Measurements from ENCODE around the gene CFH. TPM values are rescaled to one million over a fixed set of nuclear protein-coding genes. Genes with fewer than 3 reads are reported as not detected.

CFH gene
- total RNA-seq, 1 experiment from 2014 or later = 0.57 TPM

DNA sequence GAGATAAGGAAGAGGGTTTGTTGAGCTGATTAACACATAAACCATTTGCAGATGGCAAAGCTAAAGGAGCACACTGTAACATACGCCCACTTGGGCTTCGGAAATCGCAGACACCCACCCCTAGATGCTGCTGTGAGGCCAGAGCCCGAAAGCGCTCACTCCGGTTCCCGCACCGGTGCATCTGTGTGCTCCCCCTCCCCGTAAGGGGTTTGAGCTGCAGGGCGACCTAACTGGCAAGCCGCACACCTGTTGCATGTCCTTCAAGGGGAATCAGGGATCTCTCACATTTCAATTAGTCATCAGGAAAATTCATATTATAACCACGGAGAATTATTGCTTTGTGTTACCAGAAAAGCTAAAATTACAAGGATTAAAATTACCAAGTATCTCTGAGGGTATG is 1.4 kb upstream of the CFH start:
- no peaks in the 10 kb centered on the region for H3K36me3 ChIP-seq (ENCODE audit: control insufficient read depth in 1 of 2, insufficient read depth in 2 of 2, low read length in 2 of 2)
- POLR2A ChIA-PET = no interaction called here
- ATAC-seq (no peak), DNase-seq (ENCODE audit: low read depth, low spot score) (no peak)
- H3K4me2 ChIP-seq (ENCODE audit: low read length) = no peak overlapping the region
- H4K20me1 ChIP-seq (ENCODE audit: insufficient read depth) = no peaks in the 10 kb centered on the region
- no peaks in the 10 kb centered on the region for H3K27me3 ChIP-seq (ENCODE audit: insufficient read depth, low read length)
- no peak overlapping the region for H3K9ac ChIP-seq (ENCODE audit: low read length)
- no peaks in the 10 kb centered on the region for H3K9me2 ChIP-seq (ENCODE audit: insufficient read depth)
- BruUV-seq (replicated peaks) = no TSS peak
- no peak overlapping the region for H2AFZ ChIP-seq (ENCODE audit: low read depth, low read length, poor library complexity, severe bottlenecking)
- H3K9me3 ChIP-seq (ENCODE audit: control insufficient read depth in 1 of 2, insufficient read depth in 1 of 2, low read depth in 1 of 2, low read length in 2 of 2) = no peaks in the 10 kb centered on the region
- intact Hi-C loops (cut with micrococcal nuclease) = no loop called here
- CTCF ChIA-PET = no interaction called here
- RAD21 ChIA-PET (ENCODE audit: low non-redundant PET in 1 of 2, low total read pairs in 2 of 2, uncharacterized antibody in 2 of 2, unreplicated experiment in 2 of 2) = no interaction called here
- H3K79me2 ChIP-seq (ENCODE audit: insufficient read depth, low read length) = no peaks in the 10 kb centered on the region
- H3K4me1 ChIP-seq (ENCODE audit: control insufficient read depth in 1 of 2, insufficient read depth in 2 of 2, low read length in 2 of 2) = no peaks in the 10 kb centered on the region
- no peak overlapping the region for H3K4me3 ChIP-seq (replicated peaks in 1 of 2; ENCODE audit: low read depth in 1 of 2, low read length in 2 of 2)
- no peak overlapping the region for H3K27ac ChIP-seq (ENCODE audit: low read depth, low read length)
- TF ChIP-seq SIN3A (IDR thresholded peaks at IDR 0.05; ENCODE audit: low read depth) = no peak

DNA sequence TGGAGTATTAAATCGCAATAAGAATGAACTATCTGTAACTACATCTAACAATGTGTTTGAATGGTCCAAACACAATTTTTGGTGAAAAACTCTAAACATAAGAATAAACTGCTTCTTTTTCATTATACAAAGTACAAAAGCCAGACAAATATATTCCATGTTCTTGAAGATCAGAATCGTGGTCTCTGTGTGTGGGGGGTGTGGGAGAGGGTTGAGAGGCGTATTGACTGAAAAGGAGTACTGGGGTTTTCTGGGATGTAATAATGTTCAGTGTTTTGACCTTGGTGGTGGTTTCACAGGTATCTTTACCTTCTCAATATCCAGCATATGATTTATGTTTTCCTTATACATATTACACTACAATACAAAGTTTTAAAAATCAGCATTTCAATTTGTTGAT is 764 bp upstream of the CFH start:
- DNase-seq (ENCODE audit: low read depth, low spot score) = no peak
- ATAC-seq = no peak
- no peaks in the 10 kb centered on the region for H3K9me2 ChIP-seq (ENCODE audit: insufficient read depth)
- H3K27ac ChIP-seq (ENCODE audit: low read depth, low read length) = no peak overlapping the region
- TF ChIP-seq ELF1 (IDR thresholded peaks at IDR 0.05; ENCODE audit: borderline replicate concordance, low read depth) = no peak
- TF ChIP-seq POLR2A (IDR thresholded peaks at IDR 0.05; ENCODE audit: borderline replicate concordance, extremely low read depth, insufficient read depth, insufficient read length) = no peak
- TF ChIP-seq, protein P1, sequence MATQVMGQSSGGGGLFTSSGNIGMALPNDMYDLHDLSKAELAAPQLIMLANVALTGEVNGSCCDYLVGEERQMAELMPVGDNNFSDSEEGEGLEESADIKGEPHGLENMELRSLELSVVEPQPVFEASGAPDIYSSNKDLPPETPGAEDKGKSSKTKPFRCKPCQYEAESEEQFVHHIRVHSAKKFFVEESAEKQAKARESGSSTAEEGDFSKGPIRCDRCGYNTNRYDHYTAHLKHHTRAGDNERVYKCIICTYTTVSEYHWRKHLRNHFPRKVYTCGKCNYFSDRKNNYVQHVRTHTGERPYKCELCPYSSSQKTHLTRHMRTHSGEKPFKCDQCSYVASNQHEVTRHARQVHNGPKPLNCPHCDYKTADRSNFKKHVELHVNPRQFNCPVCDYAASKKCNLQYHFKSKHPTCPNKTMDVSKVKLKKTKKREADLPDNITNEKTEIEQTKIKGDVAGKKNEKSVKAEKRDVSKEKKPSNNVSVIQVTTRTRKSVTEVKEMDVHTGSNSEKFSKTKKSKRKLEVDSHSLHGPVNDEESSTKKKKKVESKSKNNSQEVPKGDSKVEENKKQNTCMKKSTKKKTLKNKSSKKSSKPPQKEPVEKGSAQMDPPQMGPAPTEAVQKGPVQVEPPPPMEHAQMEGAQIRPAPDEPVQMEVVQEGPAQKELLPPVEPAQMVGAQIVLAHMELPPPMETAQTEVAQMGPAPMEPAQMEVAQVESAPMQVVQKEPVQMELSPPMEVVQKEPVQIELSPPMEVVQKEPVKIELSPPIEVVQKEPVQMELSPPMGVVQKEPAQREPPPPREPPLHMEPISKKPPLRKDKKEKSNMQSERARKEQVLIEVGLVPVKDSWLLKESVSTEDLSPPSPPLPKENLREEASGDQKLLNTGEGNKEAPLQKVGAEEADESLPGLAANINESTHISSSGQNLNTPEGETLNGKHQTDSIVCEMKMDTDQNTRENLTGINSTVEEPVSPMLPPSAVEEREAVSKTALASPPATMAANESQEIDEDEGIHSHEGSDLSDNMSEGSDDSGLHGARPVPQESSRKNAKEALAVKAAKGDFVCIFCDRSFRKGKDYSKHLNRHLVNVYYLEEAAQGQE (IDR thresholded peaks at IDR 0.05; ENCODE audit: low read depth) = no peak
- TF ChIP-seq, protein P2, sequence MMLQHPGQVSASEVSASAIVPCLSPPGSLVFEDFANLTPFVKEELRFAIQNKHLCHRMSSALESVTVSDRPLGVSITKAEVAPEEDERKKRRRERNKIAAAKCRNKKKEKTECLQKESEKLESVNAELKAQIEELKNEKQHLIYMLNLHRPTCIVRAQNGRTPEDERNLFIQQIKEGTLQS (IDR thresholded peaks at IDR 0.05) = no peak
- no peak for TF ChIP-seq EGR1 (IDR thresholded peaks at IDR 0.05; ENCODE audit: low read depth)
- TF ChIP-seq TCF7L2 (IDR thresholded peaks at IDR 0.05; ENCODE audit: borderline replicate concordance, extremely low read depth, insufficient read depth, insufficient read length) = no peak
- no peak for TF ChIP-seq RAD21 (IDR thresholded peaks at IDR 0.05; ENCODE audit: low read depth)
- TF ChIP-seq, protein P3, sequence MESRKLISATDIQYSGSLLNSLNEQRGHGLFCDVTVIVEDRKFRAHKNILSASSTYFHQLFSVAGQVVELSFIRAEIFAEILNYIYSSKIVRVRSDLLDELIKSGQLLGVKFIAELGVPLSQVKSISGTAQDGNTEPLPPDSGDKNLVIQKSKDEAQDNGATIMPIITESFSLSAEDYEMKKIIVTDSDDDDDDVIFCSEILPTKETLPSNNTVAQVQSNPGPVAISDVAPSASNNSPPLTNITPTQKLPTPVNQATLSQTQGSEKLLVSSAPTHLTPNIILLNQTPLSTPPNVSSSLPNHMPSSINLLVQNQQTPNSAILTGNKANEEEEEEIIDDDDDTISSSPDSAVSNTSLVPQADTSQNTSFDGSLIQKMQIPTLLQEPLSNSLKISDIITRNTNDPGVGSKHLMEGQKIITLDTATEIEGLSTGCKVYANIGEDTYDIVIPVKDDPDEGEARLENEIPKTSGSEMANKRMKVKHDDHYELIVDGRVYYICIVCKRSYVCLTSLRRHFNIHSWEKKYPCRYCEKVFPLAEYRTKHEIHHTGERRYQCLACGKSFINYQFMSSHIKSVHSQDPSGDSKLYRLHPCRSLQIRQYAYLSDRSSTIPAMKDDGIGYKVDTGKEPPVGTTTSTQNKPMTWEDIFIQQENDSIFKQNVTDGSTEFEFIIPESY (IDR thresholded peaks at IDR 0.05; ENCODE audit: extremely low read depth, insufficient replicate concordance, low read length) = no peak
- TF ChIP-seq SIN3A (IDR thresholded peaks at IDR 0.05; ENCODE audit: low read depth) = no peak
- TF ChIP-seq, protein P4, sequence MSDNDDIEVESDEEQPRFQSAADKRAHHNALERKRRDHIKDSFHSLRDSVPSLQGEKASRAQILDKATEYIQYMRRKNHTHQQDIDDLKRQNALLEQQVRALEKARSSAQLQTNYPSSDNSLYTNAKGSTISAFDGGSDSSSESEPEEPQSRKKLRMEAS (IDR thresholded peaks at IDR 0.05) = no peak
- no peak for TF ChIP-seq ZFX (IDR thresholded peaks at IDR 0.05)
- no peak for TF ChIP-seq POLR2AphosphoS5 (IDR thresholded peaks at IDR 0.05; ENCODE audit: low read depth, low read length)
- H3K9me3 ChIP-seq (ENCODE audit: control insufficient read depth in 1 of 2, insufficient read depth in 1 of 2, low read depth in 1 of 2, low read length in 2 of 2) = no peaks in the 10 kb centered on the region
- no peak overlapping the region for H3K4me3 ChIP-seq (replicated peaks in 1 of 2; ENCODE audit: low read depth in 1 of 2, low read length in 2 of 2)
- no peaks in the 10 kb centered on the region for H3K27me3 ChIP-seq (ENCODE audit: insufficient read depth, low read length)
- H3K4me1 ChIP-seq (ENCODE audit: control insufficient read depth in 1 of 2, insufficient read depth in 2 of 2, low read length in 2 of 2) = no peaks in the 10 kb centered on the region
- no peaks in the 10 kb centered on the region for H3K79me2 ChIP-seq (ENCODE audit: insufficient read depth, low read length)
- no peak overlapping the region for H3K9ac ChIP-seq (ENCODE audit: low read length)
- ChIA-PET RAD21 (ENCODE audit: low non-redundant PET in 1 of 2, low total read pairs in 2 of 2, uncharacterized antibody in 2 of 2, unreplicated experiment in 2 of 2) (no interaction called here), POLR2A (no interaction called here), CTCF (no interaction called here)
- H3K4me2 ChIP-seq (ENCODE audit: low read length) = no peak overlapping the region
- no peak overlapping the region for H2AFZ ChIP-seq (ENCODE audit: low read depth, low read length, poor library complexity, severe bottlenecking)
- no peaks in the 10 kb centered on the region for H4K20me1 ChIP-seq (ENCODE audit: insufficient read depth)
- intact Hi-C loops (cut with micrococcal nuclease) = no loop called here
- BruUV-seq (replicated peaks) = no TSS peak
- H3K36me3 ChIP-seq (ENCODE audit: control insufficient read depth in 1 of 2, insufficient read depth in 2 of 2, low read length in 2 of 2) = no peaks in the 10 kb centered on the region
